PC-3 (cell line): Measurements from ENCODE around the gene RTTN. TPM values are rescaled to one million over a fixed set of nuclear protein-coding genes. Genes with fewer than 3 reads are reported as not detected.

Experiments
- ATAC-seq: fragments of 200-7000 bp; cut with Tn5 transposase; 2 replicates; pipeline ENCODE4 v1.9.1; 2020; ENCODE audit warnings: mild to moderate bottlenecking, moderate library complexity
- BruUV-seq: library from RNA; stranded (reverse); fragments of 400-500 nt; replicated peaks from 2 replicates; lab custom pipeline; 2021; lab: Mats Ljungman, UMichigan
- CTCF ChIA-PET: fragments of 300-600 bp; sonication (Branson Sonifier 250); formaldehyde crosslinking; loops from one replicate; lab custom pipeline; 2022; ENCODE audit warnings: antibody characterized with exemption; lab: Charles Lee
- POLR2A ChIA-PET: fragments of 300-600 bp; sonication (Branson Sonifier 250); formaldehyde crosslinking; loops from one replicate; lab custom pipeline; 2022; ENCODE audit warnings: antibody characterized with exemption; ENCODE audit not compliant: unreplicated experiment; lab: Charles Lee
- DNase-seq: peaks from one replicate; pipeline ENCODE4 v3.0.0-alpha.2; 2015
- H2AFZ ChIP-seq: fragments of 300-600 bp; sonication (generic); 2 replicates; pipeline ENCODE4 v1.6.0; 2016; ENCODE audit warnings: antibody characterized with exemption, low read length
- H3F3A ChIP-seq: fragments of 300-600 bp; sonication (generic); one replicate; pipeline ENCODE4 v1.6.0; 2017; ENCODE audit warnings: antibody characterized with exemption, low read length, control low read depth, mild to moderate bottlenecking; ENCODE audit not compliant: unreplicated experiment
- H3K27ac ChIP-seq: fragments of 300-600 bp; sonication (generic); 2 replicates; pipeline ENCODE4 v1.5.1; 2016; ENCODE audit warnings: mild to moderate bottlenecking, low read length
- H3K27me3 ChIP-seq: fragments of 300-600 bp; sonication (generic); 2 replicates; pipeline ENCODE4 v1.6.1; 2016; ENCODE audit warnings: low read length, mixed read lengths
- H3K36me3 ChIP-seq: fragments of 300-600 bp; sonication (generic); 2 replicates; pipeline ENCODE4 v1.6.1; 2016; ENCODE audit warnings: low read depth, mixed run types, low read length, mixed read lengths
- H3K4me1 ChIP-seq: fragments of 300-600 bp; sonication (generic); 2 replicates; pipeline ENCODE4 v1.5.1; 2016; ENCODE audit warnings: low read length; ENCODE audit not compliant: insufficient read depth
- H3K4me2 ChIP-seq: fragments of 300-600 bp; sonication (generic); 2 replicates; pipeline ENCODE4 v1.6.0; 2016; ENCODE audit warnings: low read length
- H3K4me3 ChIP-seq: fragments of 300-600 bp; sonication (generic); 2 replicates; pipeline ENCODE4 v1.5.1; 2016; ENCODE audit warnings: mild to moderate bottlenecking, low read length, mixed read lengths
- H3K79me2 ChIP-seq: fragments of 300-600 bp; sonication (generic); 2 replicates; pipeline ENCODE4 v1.6.1; 2017; ENCODE audit warnings: low read length, mixed read lengths
- H3K9ac ChIP-seq: fragments of 300-600 bp; sonication (generic); 2 replicates; pipeline ENCODE4 v1.6.0; 2016; ENCODE audit warnings: mild to moderate bottlenecking, low read length
- H3K9me2 ChIP-seq: fragments of 300-600 bp; sonication (generic); replicated peaks from 2 replicates; pipeline ENCODE4 v1.6.1; 2016; ENCODE audit warnings: mixed run types, low read length, mixed read lengths
- H3K9me3 ChIP-seq: fragments of 300-600 bp; sonication (generic); 2 replicates; pipeline ENCODE4 v1.6.1; 2016; ENCODE audit warnings: low read length, mixed read lengths
- H4K20me1 ChIP-seq: fragments of 300-600 bp; sonication (generic); 2 replicates; pipeline ENCODE4 v1.6.1; 2016; ENCODE audit warnings: low read length, mixed read lengths
- EZH2 ChIP-seq: fragments of 300-600 bp; sonication (generic); IDR thresholded peaks from one replicate; pipeline ENCODE4 v1.6.1; 2017; ENCODE audit warnings: antibody characterized with exemption, mild to moderate bottlenecking, low read length; ENCODE audit not compliant: unreplicated experiment
- EZH2phosphoT487 ChIP-seq: fragments of 300-600 bp; sonication (generic); IDR thresholded peaks from 2 replicates; pipeline ENCODE4 v1.6.1; 2018; ENCODE audit warnings: mild to moderate bottlenecking, antibody characterized with exemption, low read length, borderline replicate concordance
- intact Hi-C: fragments of 100-400 bp; cut with micrococcal nuclease; formaldehyde crosslinking; loops from 2 replicates; pipeline ENCODE4 v1.9.0; 2023
- total RNA-seq: library from RNA; depleted of rRNA; stranded (reverse); fragments of >200 nt; gene quantifications from 2 replicates; pipeline ENCODE4 v1.2.3, GENCODE V29; 2014
- TF ChIP-seq, protein P1 (sequence below): fragments of 300-600 bp; sonication (generic); conservative IDR thresholded peaks from 2 replicates; pipeline ENCODE4 v1.5.1; 2017; ENCODE audit warnings: antibody characterized with exemption, low read depth, mild to moderate bottlenecking, low read length

The RTTN gene
- total RNA-seq, 1 experiment from 2014 or later, result 24.7 TPM

DNA sequence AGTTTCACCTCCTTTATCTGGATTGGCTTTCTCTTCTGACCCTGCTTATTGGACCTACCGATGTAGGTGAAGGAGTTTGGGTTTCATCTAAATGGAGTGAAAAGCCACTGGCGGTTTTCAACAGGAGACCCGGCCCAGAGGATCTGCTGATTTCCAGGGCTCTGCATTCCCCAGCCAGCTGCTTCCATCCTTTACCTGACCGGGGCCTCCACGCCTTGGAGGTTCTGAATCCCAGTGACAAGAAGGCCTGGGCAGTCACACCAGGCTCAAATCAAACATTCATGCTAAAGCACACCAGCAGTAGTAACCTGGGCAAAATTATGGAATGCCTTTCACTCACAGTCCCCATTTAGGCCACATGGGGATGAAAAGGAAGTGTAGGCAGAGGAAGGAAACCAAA lies 30.0 kb upstream of the RTTN start:
- POLR2A ChIA-PET, result interaction anchor here (0.7 kb wide), 1 partner anchor 28 kb away, joined by 4 read pairs; no protein-coding TSS in a partner anchor
- intact Hi-C loops, result no loop called here
- Histone ChIP-seq H3K9ac (no peak overlapping the region), H4K20me1 (no peaks in the 10 kb centered on the region), H3K9me3 (no peaks in the 10 kb centered on the region), H3K27ac (no peak overlapping the region), H3K9me2 (no peaks in the 10 kb centered on the region), H3K36me3 (no peaks in the 10 kb centered on the region), H3F3A (no peaks in the 10 kb centered on the region), H3K27me3 (no peaks in the 10 kb centered on the region), H2AFZ (no peak overlapping the region), H3K4me3 (no peak overlapping the region), H3K79me2 (no peaks in the 10 kb centered on the region), H3K4me1 (no peaks in the 10 kb centered on the region), H3K4me2 (no peak overlapping the region)
- ATAC-seq (no peak), DNase-seq (no peak)
- CTCF ChIA-PET, result no interaction called here
- TF ChIP-seq EZH2 (no peak), EZH2phosphoT487 (no peak)
- TF ChIP-seq, protein P1, sequence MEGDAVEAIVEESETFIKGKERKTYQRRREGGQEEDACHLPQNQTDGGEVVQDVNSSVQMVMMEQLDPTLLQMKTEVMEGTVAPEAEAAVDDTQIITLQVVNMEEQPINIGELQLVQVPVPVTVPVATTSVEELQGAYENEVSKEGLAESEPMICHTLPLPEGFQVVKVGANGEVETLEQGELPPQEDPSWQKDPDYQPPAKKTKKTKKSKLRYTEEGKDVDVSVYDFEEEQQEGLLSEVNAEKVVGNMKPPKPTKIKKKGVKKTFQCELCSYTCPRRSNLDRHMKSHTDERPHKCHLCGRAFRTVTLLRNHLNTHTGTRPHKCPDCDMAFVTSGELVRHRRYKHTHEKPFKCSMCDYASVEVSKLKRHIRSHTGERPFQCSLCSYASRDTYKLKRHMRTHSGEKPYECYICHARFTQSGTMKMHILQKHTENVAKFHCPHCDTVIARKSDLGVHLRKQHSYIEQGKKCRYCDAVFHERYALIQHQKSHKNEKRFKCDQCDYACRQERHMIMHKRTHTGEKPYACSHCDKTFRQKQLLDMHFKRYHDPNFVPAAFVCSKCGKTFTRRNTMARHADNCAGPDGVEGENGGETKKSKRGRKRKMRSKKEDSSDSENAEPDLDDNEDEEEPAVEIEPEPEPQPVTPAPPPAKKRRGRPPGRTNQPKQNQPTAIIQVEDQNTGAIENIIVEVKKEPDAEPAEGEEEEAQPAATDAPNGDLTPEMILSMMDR, result no peak
- BruUV-seq, result no TSS peak

DNA sequence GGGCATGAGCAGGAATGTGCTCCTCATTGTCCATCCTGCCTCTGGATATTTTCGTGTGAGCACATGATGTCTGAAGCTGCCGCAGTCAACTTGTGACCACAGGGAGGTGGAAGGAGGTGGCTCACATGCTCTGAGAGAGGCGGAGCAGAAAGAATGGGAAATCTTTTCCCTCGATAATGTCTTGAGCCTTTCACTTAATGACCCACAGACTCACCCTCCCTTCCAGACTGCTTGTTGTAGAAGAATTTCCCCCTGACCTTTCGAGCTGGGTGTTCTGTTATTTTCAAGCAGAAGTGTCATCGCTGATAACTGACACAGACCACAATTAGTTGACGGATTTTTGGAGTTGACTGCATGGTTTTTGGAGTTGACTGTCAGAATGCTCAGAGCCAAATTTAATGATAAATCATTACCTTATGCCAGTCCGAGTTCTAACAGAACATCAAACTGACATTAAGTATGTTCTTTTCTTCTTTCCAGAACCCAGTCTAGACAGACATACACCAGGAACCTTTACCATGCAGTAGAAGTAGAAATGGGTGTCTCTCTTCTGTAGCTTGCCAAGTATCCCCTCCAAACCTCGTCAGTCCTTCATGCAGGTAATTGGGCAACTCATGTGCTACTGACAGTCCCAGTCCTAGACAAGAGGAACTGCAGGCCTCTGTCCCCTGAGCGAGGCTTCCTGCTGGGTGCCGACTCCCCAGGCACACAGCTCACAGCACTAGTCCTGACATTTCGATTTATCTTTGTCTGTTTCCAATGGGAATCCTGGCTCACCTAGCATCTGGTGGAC lies 29.4 kb upstream of the RTTN start:
- no peak overlapping the region for H3K9ac ChIP-seq
- ATAC-seq (no peak), DNase-seq (no peak)
- H3K36me3 ChIP-seq, result no peaks in the 10 kb centered on the region
- H4K20me1 ChIP-seq, result no peaks in the 10 kb centered on the region
- intact Hi-C loops, result no loop called here
- H2AFZ ChIP-seq, result no peak overlapping the region
- no peaks in the 10 kb centered on the region for H3K79me2 ChIP-seq
- H3K4me1 ChIP-seq, result no peaks in the 10 kb centered on the region
- CTCF ChIA-PET, result no interaction called here
- no peak overlapping the region for H3K27ac ChIP-seq
- TF ChIP-seq EZH2phosphoT487 (no peak), EZH2 (no peak)
- TF ChIP-seq, protein P1, result no peak
- no peak overlapping the region for H3K4me3 ChIP-seq
- H3F3A ChIP-seq, result no peaks in the 10 kb centered on the region
- no peaks in the 10 kb centered on the region for H3K27me3 ChIP-seq
- POLR2A ChIA-PET, result no interaction called here
- no peaks in the 10 kb centered on the region for H3K9me3 ChIP-seq
- BruUV-seq, result no TSS peak
- no peaks in the 10 kb centered on the region for H3K9me2 ChIP-seq
- no peak overlapping the region for H3K4me2 ChIP-seq

DNA sequence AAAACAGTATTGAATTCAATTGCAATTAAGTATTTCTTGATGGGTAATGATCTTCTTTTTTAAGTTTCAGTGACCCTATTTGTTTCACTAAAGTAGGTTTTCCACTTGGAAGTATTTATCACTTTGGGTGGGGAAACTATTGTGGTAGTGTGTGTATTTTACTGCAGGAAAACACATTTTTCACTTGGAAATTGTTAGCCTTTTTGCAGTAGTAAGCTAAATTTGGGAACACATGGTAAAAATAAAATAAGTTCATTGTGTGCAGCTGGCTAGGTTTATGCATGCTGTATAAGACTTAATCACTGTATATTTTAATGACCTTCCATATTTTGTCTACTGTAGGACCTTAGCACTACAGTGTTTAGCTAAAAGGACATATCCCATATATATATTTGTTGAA lies 28.5 kb upstream of the RTTN start:
- H3K4me2 ChIP-seq, result no peak overlapping the region
- no peak for TF ChIP-seq EZH2
- no peak for TF ChIP-seq EZH2phosphoT487
- TF ChIP-seq, protein P1, result no peak
- no peak overlapping the region for H3K4me3 ChIP-seq
- ATAC-seq, result no peak
- no peak for DNase-seq
- H2AFZ ChIP-seq, result no peak overlapping the region
- no peaks in the 10 kb centered on the region for H3K79me2 ChIP-seq
- no peak overlapping the region for H3K27ac ChIP-seq
- intact Hi-C loops, result no loop called here
- H4K20me1 ChIP-seq, result no peaks in the 10 kb centered on the region
- H3F3A ChIP-seq, result no peaks in the 10 kb centered on the region
- no peaks in the 10 kb centered on the region for H3K27me3 ChIP-seq
- H3K9me3 ChIP-seq, result no peaks in the 10 kb centered on the region
- H3K9me2 ChIP-seq, result no peaks in the 10 kb centered on the region
- no peaks in the 10 kb centered on the region for H3K4me1 ChIP-seq
- POLR2A ChIA-PET, result no interaction called here
- H3K9ac ChIP-seq, result no peak overlapping the region
- CTCF ChIA-PET, result no interaction called here
- H3K36me3 ChIP-seq, result no peaks in the 10 kb centered on the region
- no TSS peak for BruUV-seq
